Panc1 (cell line): ENCODE results near the gene UQCC2.

Experiments used
- CTCF ChIP-seq: fragments of 450-650 bp; IDR thresholded peaks from 2 replicates; pipeline ENCODE4 v1.5.1; 2017; ENCODE audit warnings: mild to moderate bottlenecking
- REST ChIP-seq, 2 experiments: IDR thresholded peaks; 2 replicates each; pipeline ENCODE4 v1.6.1; 2011 to 2012; ENCODE audit warnings: low read depth in 2 of 2, control low read depth in 1 of 2, low read length in 1 of 2, mild to moderate bottlenecking in 1 of 2, moderate library complexity in 1 of 2; ENCODE audit not compliant: insufficient read depth in 1 of 2
- TCF7L2 ChIP-seq: IDR thresholded peaks from 2 replicates; pipeline ENCODE4 v1.6.1; 2011; ENCODE audit warnings: mild to moderate bottlenecking, low read depth, low read length, inconsistent platforms

GRCh38 chr6:33740794-33741193, 29.3 kb upstream of the UQCC2 start:
- TF ChIP-seq CTCF (no peak), REST (IDR thresholded peaks at IDR 0.05; ENCODE audit: insufficient read depth in 1 of 2, low read depth in 2 of 2, low read length in 1 of 2) (no peak), TCF7L2 (no peak)
